ENCODE results near the gene SLC6A12. TPM values are rescaled to one million over a fixed set of nuclear protein-coding genes. Genes with fewer than 3 reads are reported as not detected.

SLC6A12 gene
- total RNA-seq, 1 donor from 2014 or later: 0.70 TPM

DNA sequence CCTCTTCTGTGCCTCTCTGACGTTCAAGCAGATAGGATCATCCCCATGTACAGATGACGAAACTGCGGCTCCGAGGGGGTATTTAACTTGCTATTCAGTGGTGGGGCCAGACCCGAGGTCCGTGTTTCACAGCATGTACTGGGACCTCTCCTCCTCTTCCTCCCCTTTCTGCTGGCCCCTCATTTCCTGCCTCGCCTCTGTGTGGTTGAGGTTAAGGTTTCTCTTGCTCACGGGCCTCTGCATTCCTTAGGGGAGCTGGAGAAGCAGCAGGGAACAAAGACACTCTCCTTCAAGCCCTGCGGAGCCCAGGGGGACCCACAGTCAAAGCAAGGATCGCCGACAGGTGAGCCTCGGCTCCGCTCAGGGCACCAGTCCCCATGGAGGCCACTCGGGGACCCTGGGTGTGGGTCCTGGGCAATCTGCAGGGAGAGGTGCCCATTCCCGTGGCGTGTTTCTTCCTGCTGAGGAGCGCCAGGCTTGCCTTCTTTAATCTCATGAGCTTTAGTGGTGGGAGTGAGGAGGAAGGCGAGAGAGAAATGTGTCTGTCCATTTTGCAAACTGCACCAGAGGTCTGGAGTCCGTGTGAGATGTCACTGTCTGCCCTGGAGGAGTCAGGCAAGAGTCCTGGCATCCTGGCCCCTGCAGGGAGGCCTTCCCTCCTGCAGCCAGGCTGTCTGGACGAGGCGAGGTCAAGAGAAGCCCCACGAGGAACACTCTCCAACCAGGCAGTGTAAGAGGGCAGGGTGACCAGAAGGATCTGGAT lies 45.0 kb downstream of the SLC6A12 start:
- no peak for DNase-seq (ENCODE audit: extremely low read depth, low read depth, low spot score)

DNA sequence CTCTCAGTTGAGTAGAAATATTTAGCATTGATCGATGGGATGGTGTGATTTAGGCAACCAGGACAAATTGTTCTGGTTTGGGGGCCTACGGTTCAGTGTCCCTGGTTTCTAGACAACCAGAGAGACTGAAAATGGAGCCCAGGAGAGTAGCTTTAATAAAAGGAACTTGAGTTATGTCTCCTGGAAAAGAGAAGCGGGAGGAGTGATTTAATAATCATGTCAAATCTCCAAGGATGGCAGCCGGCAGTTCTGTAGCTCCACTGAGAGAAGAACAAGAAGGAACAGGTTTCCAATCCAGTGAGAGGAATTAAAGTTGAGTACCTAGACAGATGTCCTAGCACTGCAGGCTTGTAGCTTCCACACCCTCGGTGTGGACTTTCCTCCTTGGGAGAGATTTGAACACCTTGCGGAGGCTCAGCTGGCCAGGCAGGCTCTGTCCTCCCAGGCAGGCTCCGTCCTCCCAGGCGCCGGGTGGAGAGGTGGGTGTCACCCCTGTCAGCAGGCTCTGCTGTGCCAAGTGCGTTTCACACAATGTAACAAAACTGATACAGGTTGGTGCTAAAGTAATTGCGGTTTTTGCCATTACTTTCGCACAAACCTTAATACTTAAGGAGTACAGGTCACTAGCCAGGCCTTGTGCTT lies 45.9 kb downstream of the SLC6A12 start:
- no peak for DNase-seq (ENCODE audit: extremely low read depth, low read depth, low spot score)

DNA sequence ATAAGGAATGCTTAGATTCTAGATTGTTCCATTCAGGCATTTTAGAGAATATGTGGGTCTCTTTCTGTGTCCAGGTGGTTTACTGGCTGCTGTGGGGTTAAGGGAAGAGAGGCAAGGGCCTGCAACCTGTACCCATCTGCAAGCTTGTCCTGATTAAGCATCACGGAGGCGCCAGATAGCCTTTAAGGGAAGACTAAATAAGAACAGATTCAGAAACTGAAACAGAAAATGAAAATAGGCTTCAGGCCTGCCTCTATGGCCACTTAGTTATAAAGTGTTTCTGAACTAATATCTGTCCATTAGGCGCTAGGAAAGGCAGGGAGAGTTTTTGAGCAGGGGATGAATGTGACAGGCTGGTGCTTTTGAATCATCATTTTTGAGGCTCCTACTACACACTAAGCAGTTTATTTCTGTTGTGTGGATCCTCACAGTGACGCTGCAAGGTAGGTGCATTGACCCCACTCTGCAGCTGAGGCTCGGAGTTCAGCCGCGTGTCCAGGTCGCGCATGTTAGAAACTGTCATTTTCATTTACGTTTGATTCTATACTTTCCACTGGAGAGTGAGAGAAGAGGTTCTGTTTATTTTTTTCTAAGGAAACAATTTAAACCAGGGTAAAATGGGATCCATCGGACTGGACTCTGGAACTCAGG lies 47.4 kb downstream of the SLC6A12 start:
- no peak for DNase-seq (ENCODE audit: extremely low read depth, low read depth, low spot score)

DNA sequence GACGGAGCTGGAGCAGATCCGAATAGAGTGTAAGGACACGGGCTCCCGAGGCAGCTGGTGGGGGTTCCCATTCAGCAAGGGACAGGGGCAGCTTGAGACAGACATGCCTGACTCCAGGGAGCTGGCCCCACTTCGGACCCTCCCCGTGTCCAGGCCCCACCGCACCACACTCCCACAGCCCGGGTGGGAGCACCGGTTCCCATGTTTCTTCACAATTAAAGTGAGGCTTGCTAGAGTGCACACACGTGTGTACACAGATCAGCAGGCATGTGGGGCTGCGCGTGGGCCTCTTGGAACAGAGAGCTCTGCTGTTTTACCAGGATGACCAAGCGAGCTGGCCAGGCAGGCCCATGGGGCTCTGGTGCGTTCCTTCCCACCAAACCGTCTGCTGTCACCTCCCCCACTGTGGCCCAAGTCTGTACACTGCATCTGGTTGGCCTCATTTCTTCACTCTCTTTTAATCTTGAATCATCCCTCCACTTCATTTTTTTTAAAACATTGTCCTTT lies 48.0 kb downstream of the SLC6A12 start:
- no peak for DNase-seq (ENCODE audit: extremely low read depth, low read depth, low spot score)

DNA sequence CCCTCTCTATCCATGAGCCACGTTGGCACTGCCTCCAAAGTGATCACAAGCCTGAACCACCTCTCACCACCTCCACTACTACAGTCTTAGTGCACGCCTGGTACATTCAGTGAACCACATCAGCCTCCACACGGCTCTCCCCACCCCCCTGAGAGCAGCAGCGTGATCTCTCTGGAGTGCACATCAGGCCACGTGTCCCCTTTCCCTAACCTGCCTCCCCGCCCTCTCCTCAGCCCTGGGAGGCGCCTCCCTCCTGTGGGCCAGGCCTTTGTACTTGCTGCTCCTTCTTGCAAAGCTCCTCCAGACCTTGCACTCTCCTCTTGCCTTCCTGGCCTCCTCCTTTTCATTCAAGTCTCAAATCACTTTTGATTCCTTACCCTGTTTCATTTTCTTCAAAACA lies 49.8 kb downstream of the SLC6A12 start:
- DNase-seq (ENCODE audit: extremely low read depth, low read depth, low spot score): no peak

DNA sequence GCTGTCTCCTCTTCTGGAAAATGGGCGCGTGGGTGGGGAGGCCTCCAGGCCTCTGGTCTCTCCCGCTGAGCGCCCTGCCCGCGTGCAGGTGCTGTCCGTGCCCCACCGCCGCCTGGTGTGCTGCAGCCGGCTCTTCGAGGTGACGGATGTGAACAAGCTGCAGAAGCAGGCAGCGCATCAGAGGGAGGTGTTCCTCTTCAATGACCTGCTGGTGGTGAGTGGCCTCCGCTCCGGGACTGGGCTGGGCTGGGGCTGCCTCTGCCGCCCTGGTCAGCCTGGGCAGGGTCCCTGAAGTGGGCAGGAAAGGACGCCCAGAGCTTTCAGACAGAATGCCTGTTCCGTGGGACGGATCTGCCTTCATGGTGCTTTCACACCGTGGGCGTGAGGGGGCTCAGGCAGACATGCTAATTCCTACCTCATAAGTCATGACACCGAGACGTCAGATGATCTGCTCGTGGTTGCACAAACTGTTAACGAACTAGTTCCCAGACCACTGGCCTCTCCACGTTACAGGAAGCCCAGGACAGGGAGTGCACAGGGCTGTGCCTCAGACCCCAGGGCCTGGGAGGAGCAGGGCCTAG lies 50.5 kb downstream of the SLC6A12 start:
- no peak for DNase-seq (ENCODE audit: extremely low read depth, low read depth, low spot score)

DNA sequence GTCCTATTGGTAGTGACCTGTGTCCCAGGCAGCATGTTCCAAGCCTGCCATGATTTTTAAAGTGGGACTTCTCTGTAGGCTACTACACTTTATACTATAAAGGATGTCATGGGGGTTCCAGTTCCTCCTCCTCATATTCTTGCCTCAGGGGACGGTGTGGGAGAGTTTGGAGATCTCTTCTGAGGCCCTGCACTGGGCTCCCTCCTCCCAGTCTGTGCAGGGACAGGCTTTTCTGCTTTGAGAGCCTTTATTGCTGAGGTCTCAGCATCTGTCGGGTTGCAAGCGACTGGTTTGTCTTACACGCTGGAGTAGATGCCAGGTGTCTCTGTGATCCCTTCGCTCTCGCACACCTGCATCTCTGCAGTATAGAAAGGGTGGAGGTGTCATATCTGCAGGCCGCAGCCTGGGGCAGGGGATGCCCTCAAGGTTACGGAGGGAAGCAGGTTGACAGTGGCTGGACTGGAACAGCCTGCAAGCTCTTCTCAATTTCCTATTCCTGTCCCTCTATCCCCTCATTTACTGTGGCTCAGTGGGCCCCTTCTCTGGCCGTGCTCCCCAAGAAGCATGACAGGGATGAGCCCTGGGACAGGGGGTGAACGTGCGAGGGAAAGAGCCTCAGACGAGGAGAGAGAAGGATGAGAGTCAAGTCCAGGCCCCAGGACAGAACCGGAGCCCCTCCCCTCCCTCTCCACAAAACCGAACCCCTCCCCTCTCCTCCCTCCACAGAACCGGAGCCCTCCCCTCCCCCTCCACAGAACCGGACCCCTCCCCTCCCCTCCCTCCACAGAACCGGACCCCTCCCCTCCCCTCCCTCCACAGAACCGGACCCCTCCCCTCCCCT lies 51.3 kb downstream of the SLC6A12 start:
- no peak for DNase-seq (ENCODE audit: extremely low read depth, low read depth, low spot score)

DNA sequence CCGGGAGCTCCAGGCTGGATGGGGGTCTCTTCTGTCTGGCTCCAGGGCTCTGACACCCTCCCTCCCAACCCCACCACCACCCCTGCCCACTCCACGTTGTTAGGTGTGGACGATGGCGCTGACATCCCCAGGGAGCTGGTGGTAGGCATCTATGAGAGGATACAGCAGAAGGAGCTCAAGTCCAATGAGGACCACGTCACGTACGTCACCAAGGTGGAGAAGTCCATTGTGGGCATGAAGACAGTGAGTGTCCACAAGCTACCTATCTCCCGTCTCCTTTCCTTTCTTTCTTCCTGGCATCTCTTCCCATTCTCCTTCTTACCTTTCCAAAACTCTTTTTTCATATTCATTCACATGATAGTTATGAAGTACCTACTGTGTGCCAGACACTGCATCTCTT lies 52.1 kb downstream of the SLC6A12 start:
- no peak for DNase-seq (ENCODE audit: extremely low read depth, low read depth, low spot score)

DNA sequence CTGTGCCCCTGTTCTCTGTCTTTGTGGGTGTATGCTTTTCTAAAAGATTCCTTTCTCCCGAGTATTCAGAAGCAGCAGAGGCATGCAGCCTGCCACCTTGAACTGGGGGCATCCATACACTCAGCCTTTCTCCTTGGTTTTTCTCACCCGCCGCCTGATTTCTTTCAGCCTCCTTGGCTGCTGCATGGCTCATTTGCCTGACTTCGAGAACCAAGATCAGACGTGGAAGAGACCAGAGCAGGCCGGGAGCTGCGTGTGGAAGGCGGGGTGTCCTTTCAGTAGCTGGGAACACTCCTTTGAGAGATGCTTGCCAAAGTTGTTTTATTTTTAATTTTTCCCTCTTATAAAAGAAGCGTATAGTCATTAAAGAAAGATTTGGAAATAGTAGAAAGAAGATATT lies 53.1 kb downstream of the SLC6A12 start:
- DNase-seq (ENCODE audit: extremely low read depth, low read depth, low spot score): no peak

DNA sequence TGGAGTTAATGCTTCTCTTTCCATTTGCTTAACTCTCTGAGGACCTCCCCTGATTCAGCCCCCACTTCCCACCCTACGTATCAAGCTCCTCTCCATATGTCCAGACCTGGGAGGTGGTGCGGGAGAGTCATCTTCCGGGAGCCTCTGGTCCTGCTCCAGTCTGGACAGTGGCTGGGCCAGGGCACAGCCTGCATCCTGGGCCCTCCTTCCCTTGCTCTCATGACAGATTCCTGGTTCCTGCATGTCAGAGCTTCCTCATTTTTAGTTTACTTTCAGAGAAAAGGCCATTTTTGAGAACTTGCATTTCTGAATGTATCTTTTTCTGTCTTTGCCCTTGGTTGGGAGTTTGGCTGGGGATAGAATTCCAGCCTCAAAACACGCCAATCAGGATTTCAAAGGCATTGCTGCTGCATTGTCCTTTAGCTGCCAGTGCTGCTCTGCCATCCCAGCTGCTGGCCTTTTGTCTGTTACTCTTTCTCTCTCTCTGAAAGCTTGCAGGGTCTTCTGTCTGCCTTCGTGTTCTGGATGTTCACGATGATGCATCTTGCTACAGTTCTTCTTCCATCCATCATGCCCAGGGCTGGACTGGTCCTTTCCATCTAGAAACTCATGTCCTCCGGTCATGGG lies 54.7 kb downstream of the SLC6A12 start:
- DNase-seq (ENCODE audit: extremely low read depth, low read depth, low spot score): no peak

DNA sequence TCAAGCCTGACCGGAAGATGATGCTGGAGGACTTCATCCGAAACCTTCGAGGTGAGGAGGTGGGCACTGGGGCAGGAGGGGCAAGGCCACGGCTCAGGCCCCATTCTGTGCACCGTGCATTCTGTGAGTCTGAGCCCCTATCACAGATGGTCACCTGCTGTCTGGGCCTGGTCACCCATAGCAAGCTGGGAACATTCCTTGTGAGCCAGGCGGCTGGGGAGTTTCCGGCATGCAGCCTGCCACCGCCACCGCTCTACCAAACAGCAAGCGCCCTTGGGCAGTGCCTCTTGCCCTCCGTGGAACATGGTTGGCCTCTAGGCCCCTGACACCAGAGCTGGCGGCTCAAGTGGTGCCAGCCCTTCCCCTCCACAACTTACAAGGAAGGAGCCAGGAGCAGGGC lies 56.3 kb downstream of the SLC6A12 start:
- DNase-seq (ENCODE audit: extremely low read depth, low read depth, low spot score): no peak

DNA sequence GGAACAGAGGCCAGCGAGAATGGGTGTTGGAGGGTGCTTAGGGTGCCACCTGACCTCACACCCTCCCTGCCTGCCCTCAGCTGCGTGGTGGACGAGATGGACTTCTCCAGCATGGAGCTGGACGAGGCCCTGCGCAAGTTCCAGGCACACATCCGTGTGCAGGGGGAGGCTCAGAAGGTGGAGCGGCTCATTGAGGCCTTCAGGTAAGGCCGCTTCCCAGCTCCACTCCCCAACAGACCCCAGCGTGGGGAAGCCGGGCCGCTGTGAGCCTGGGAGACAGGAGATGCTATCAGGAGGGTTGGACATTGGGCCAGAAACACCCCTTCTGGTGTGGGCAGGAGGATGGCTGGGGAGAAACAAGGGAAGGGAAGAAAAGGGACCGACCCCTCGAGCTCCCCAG lies 57.0 kb downstream of the SLC6A12 start:
- no peak for DNase-seq (ENCODE audit: extremely low read depth, low read depth, low spot score)

DNA sequence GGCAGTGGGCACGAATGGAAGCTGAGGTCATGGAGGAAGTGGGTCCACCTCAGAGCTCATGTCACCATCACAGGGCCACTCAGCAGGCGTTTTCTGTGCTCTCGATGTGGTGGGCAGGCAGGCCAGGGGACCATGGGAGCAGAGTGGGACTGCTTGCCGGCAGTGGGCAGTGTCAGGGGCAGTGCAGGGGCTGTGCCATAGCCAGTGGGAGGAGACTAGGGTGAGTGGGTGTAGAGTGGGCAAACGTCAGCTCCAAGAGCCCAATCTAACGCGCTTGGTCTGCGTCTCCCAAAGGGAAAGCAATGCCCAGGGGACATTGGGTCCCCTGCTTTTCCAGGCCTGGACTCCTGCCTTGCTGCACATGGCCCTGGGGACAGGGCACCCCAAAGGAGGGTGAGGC lies 58.3 kb downstream of the SLC6A12 start:
- no peak for DNase-seq (ENCODE audit: extremely low read depth, low read depth, low spot score)

DNA sequence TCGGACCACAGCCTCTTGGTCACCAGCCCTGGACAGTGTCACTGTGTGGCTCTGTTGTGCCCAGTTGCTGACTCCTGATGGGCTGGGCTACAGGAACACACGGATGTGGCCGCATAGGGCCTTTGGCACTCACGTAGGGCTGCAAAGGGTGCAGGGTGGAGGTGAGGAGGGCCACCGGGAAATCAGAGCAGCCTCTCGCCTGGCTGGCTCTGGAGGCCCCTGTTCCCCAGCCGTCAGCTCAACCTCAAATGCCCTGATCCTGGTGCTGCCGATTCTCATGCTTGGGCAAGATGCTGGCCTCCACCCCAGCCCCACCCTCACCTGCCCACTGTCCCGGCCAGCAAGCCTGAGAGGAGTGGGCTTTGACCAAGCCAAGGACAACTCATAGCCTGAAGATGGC lies 59.0 kb downstream of the SLC6A12 start:
- DNase-seq (ENCODE audit: extremely low read depth, low read depth, low spot score): no peak

DNA sequence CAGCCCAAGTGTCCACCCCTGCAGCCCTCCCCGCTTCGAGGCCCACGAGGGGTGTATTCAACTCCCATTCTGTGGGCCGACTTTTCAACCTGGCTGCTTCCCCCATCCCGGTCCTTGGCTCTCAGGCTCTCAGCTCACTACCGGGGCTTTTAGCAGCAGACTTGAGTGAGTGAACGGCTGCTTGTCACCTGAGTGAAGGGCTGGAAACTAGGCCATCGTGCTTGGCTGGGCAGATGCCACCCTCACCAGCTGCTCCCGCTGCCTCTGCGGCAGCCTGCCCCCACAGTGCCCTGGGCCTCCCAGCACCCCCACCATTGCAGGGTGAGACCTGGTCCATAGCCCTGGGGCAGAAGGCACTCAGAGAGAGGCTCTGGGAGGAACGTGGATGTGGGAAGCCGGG lies 59.9 kb downstream of the SLC6A12 start:
- DNase-seq (ENCODE audit: extremely low read depth, low read depth, low spot score): no peak

DNA sequence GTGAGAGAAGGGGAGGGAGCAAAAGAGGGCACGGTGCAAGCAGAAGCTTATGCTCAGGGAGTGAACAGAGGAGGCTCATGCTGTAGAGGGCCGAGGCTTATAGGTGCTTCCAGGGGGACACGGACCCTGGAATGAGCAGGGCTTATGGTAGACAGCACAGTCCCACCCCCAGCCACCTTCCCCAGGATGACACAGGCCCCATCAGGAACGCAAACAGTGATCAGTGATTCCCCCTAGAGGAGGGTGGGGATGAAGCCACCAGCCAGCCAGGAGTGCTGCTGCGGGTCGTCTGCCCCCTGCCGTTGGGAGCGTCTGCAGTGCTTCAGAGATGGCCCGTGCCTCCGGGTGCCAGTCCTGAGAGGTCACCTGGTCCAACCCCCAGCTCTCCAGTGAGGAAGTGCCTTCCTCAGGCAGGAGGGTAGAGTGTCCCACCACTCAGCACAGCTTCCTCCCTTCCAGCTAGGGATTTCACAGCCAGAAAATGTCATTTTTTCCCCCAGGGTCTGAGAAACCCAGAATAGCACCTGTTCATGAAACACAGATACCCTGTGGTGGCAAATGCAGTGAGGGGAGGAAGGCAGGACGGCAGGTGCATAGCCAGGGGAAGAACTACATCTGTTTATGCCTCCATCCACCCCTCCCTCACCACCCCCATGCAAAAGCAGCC lies 60.7 kb downstream of the SLC6A12 start:
- no peak for DNase-seq (ENCODE audit: extremely low read depth, low read depth, low spot score)

DNA sequence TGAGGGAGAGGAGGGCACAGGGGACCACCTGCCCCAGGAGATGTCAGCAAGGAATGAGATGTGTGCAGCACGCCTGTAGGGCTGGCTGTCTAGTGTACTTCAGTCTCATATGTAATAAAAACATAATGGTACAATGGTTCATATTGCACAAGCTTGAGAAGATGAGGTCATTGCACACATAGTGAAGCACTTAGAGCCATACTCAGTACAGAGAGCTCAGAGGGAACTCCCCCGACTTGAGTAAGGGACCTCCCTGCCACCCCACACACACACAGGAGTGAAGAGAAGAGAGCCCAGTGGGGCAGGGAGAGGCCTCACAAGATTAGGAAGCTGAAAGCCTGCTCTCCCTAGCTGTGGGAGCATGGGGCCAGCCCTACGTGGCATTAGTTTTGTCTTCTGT lies 61.5 kb downstream of the SLC6A12 start:
- DNase-seq (ENCODE audit: extremely low read depth, low read depth, low spot score): no peak

DNA sequence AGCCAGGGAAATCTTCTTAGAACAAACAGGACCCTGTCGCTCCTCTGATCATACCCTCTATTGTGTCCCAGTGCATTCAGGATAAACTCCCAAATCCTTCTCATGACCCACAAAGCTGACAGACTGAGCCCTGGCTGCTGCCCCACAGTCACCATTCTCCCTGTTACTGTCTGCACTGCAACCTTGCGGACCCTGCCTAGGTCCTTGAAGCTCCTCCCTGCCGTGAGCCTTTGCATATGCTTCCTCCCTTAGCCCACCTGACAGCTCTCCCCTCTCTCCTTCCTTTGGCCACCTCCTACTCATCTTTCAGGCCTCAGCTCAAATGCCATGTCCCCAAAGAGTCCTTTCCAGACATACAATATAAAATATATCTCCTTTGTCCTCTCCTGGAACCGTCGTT lies 62.4 kb downstream of the SLC6A12 start:
- no peak for DNase-seq (ENCODE audit: extremely low read depth, low read depth, low spot score)

DNA sequence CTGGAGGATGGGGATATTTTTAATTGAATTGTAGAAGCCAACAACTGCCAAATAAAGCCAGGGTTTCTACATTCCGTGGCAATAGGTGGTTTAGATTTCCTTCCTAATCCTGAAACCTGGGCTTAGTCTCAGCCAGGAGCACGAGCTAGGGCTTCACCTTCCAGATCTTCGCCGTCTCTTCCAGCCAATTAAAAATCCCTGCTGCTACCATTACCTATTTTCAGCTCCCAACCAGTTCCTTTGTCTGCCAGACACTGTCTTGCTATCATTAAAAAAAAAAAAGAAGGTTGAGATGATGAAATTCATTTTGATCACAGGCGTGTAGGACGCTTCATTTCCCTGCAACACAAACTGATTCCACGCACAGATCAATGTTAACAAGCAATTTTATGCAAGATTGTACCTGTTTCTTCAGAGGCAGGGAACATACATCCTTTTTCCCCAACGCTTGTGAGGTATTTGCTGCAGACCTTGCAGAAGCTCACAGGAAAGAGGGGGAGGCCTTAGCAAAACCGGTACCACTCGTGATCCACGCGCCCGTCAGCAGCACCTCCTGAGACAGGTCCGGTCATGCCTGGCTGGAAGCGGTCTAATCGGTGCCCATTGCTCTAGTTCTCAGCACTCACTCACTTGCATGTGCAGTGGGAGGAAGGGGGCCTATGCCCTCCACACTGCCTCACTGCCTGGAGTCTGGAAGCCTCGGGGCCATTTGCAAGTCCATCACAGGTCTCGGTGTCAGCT lies 65.1 kb downstream of the SLC6A12 start:
- DNase-seq (ENCODE audit: extremely low read depth, low read depth, low spot score): no peak

All from glomerular endothelial cell (primary cell).